Fibroblast of lung (primary cell): ENCODE results near the gene PXN. TPM values are rescaled to one million over a fixed set of nuclear protein-coding genes. Genes with fewer than 3 reads are reported as not detected.
A peak's percentile ranks its signal among the peaks of the same experiment; 100 is the strongest.

Experiments used
- DNase-seq, 2 donors: peaks; one replicate each; pipeline versions ENCODE4 v3.0.0 to v3.0.0-alpha.2; 2010; ENCODE audit warnings: low read depth in 2 of 2
- H2AFZ ChIP-seq: 2 replicates; pipeline ENCODE4 v1.5.1; 2012; ENCODE audit warnings: low read length, control low read depth, inconsistent platforms
- H3K27ac ChIP-seq: 2 replicates; pipeline ENCODE4 v1.5.1; 2011; ENCODE audit warnings: low read length, control low read depth; ENCODE audit not compliant: insufficient read depth
- H3K27me3 ChIP-seq: 2 replicates; pipeline ENCODE4 v1.5.1; 2011; ENCODE audit warnings: mild to moderate bottlenecking, low read length; ENCODE audit not compliant: control insufficient read depth, insufficient read depth
- H3K36me3 ChIP-seq: 2 replicates; pipeline ENCODE4 v1.5.1; 2011; ENCODE audit warnings: low read length; ENCODE audit not compliant: control insufficient read depth, insufficient read depth
- H3K4me1 ChIP-seq: 2 replicates; pipeline ENCODE4 v1.5.1; 2011; ENCODE audit warnings: low read length; ENCODE audit not compliant: control insufficient read depth, insufficient read depth; ENCODE audit errors: extremely low read depth
- H3K4me2 ChIP-seq: 2 replicates; pipeline ENCODE4 v1.5.1; 2011; ENCODE audit warnings: low read length, control low read depth; ENCODE audit not compliant: insufficient read depth; ENCODE audit errors: extremely low read depth
- H3K4me3 ChIP-seq, 4 experiments: fragments of 200-600 bp in 1 of 4; sonication (generic) in 1 of 4; replicated peaks in 1 of 4; 2 replicates each; pipeline ENCODE4 v1.5.1; 2011 to 2016; ENCODE audit warnings: low read length in 4 of 4, low read depth in 3 of 4, mild to moderate bottlenecking in 3 of 4, control low read depth in 2 of 4, inconsistent platforms in 1 of 4, mixed read lengths in 1 of 4; ENCODE audit not compliant: insufficient read depth in 1 of 4; ENCODE audit errors: control extremely low read depth in 1 of 4
- H3K79me2 ChIP-seq: 2 replicates; pipeline ENCODE4 v1.5.1; 2012; ENCODE audit warnings: mild to moderate bottlenecking, low read length, inconsistent platforms; ENCODE audit not compliant: control insufficient read depth, insufficient read depth
- H3K9ac ChIP-seq: 2 replicates; pipeline ENCODE4 v1.5.1; 2011; ENCODE audit warnings: mild to moderate bottlenecking, low read length, control low read depth; ENCODE audit not compliant: insufficient read depth
- H3K9me3 ChIP-seq: 2 replicates; pipeline ENCODE4 v1.5.1; 2012; ENCODE audit warnings: low read depth, low read length; ENCODE audit not compliant: control insufficient read depth, insufficient read depth
- H4K20me1 ChIP-seq: 2 replicates; pipeline ENCODE4 v1.5.1; 2011; ENCODE audit warnings: low read length; ENCODE audit not compliant: control insufficient read depth, insufficient read depth; ENCODE audit errors: extremely low read depth
- EZH2 ChIP-seq: IDR thresholded peaks from 2 replicates; pipeline ENCODE4 v1.5.1; 2012; ENCODE audit warnings: low read length, control low read depth, mild to moderate bottlenecking; ENCODE audit errors: missing control alignments
- polyA plus RNA-seq, 2 donors: library from polyadenylated mRNA; depleted of rRNA in 1 of 2; stranded (reverse) in 1 of 2; unstranded in 1 of 2; fragments of >200 nt; gene quantifications; 2 replicates each; pipeline ENCODE4 v1.2.1, GENCODE V29; 2011 to 2012; ENCODE audit warnings: missing spikeins in 1 of 2
- total RNA-seq: library from RNA; depleted of rRNA; stranded (reverse); fragments of >200 nt; gene quantifications from 2 replicates; pipeline ENCODE4 v1.2.1, GENCODE V29; 2014
- TF ChIP-seq, protein P1 (sequence below), 2 donors: IDR thresholded peaks in 1 of 2; conservative IDR thresholded peaks in 1 of 2; 1 replicate in 1 of 2; 2 replicates in 1 of 2; pipeline ENCODE4 v1.5.1; 2011 to 2012; ENCODE audit warnings: low read length in 2 of 2, control low read depth in 1 of 2, inconsistent platforms in 1 of 2, low read depth in 1 of 2, mild to moderate bottlenecking in 1 of 2

The PXN gene
- total and polyA plus RNA-seq, 2 donors (not counting 1 experiment from before 2014, with no cell fraction given) = 21.5 to 31.4 TPM

GRCh38 chr12:120183211-120183631, 82.3 kb downstream of the PXN start:
- no peaks in the 10 kb centered on the region for H3K27me3 ChIP-seq

DNA sequence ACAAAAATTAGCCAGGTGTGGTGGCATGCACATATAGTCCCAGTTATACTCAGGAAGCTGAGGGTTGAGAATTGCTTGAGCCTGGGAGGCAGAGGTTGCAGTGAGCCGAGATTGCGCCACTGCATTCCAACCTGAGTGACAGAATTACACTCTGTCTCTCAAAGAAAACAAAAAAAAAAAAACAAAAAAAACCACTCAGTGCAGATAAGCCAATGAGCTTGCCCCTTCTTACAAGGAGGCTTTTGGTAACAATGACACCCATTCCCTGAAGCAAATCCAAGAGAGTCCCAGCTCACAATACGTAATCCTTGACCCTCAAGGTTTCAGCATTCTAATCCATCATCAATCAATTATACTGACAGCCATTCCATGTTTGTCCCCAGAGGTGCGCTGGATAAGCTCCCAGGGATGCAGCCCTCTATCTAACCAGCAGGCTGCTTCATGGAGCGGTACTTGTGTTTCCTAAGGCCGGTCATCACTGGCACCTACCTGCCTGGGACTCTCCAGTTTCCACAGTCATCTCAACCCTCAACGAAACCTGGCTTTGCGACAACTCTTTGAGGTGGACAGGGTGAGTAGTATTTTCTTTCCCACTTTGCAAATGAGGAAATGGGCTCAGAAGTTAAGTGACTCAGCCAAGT, 83.4 kb downstream of the PXN start:
- Histone ChIP-seq H3K27me3 (no peaks in the 10 kb centered on the region), H3K4me3 (no peak overlapping the region), H3K9me3 (no peaks in the 10 kb centered on the region), H2AFZ (no peak overlapping the region), H3K4me2 (no peak overlapping the region), H3K9ac (no peak overlapping the region), H3K36me3 (peaks cover 32% of the 10 kb centered on the region), H4K20me1 (no peaks in the 10 kb centered on the region), H3K27ac (no peak overlapping the region), H3K79me2 (peaks cover 9% of the 10 kb centered on the region), H3K4me1 (peaks cover 5% of the 10 kb centered on the region)
- DNase-seq = peak; percentile 25 to 78
- no peak for TF ChIP-seq EZH2
- TF ChIP-seq, protein P1, sequence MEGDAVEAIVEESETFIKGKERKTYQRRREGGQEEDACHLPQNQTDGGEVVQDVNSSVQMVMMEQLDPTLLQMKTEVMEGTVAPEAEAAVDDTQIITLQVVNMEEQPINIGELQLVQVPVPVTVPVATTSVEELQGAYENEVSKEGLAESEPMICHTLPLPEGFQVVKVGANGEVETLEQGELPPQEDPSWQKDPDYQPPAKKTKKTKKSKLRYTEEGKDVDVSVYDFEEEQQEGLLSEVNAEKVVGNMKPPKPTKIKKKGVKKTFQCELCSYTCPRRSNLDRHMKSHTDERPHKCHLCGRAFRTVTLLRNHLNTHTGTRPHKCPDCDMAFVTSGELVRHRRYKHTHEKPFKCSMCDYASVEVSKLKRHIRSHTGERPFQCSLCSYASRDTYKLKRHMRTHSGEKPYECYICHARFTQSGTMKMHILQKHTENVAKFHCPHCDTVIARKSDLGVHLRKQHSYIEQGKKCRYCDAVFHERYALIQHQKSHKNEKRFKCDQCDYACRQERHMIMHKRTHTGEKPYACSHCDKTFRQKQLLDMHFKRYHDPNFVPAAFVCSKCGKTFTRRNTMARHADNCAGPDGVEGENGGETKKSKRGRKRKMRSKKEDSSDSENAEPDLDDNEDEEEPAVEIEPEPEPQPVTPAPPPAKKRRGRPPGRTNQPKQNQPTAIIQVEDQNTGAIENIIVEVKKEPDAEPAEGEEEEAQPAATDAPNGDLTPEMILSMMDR (conservative IDR thresholded peaks at IDR 0.05 in 1 of 2, IDR thresholded peaks at IDR 0.05 in 1 of 2; ENCODE audit: low read depth in 1 of 2, low read length in 2 of 2) = no peak

More at GRCh38 chr12:120183211-120183631, 82.3 kb downstream of the PXN start:
- Histone ChIP-seq H3K9me3 (no peaks in the 10 kb centered on the region), H3K4me3 (no peak overlapping the region), H2AFZ (no peak overlapping the region), H3K4me2 (no peak overlapping the region), H3K79me2 (peaks cover 11% of the 10 kb centered on the region), H3K27ac (no peak overlapping the region), H3K36me3 (peaks cover 29% of the 10 kb centered on the region), H3K9ac (no peak overlapping the region), H4K20me1 (no peaks in the 10 kb centered on the region), H3K4me1 (peaks cover 5% of the 10 kb centered on the region)
- TF ChIP-seq EZH2 = no peak
- DNase-seq = peak; percentile 24 to 46

GRCh38 chr12:120180975-120181374, 84.6 kb downstream of the PXN start:
- Histone ChIP-seq H3K79me2 (peaks cover 4% of the 10 kb centered on the region), H3K4me3 (no peak overlapping the region)

More at GRCh38 chr12:120180975-120181374, 84.6 kb downstream of the PXN start:
- no peak for DNase-seq
- no peak for TF ChIP-seq EZH2
- TF ChIP-seq, protein P1 (conservative IDR thresholded peaks at IDR 0.05 in 1 of 2, IDR thresholded peaks at IDR 0.05 in 1 of 2; ENCODE audit: low read depth in 1 of 2, low read length in 2 of 2) = no peak
- no peak overlapping the region for H2AFZ ChIP-seq
- no peaks in the 10 kb centered on the region for H3K9me3 ChIP-seq
- H3K9ac ChIP-seq = no peak overlapping the region
- H3K27ac ChIP-seq = no peak overlapping the region
- H3K27me3 ChIP-seq = no peaks in the 10 kb centered on the region
- H4K20me1 ChIP-seq = no peaks in the 10 kb centered on the region
- H3K4me2 ChIP-seq = no peak overlapping the region
- H3K4me1 ChIP-seq = peaks cover 5% of the 10 kb centered on the region
- H3K36me3 ChIP-seq = peaks cover 34% of the 10 kb centered on the region
